HL-60 (cell line): Measurements from ENCODE around the gene RHAG.

Experiments
- GABPA ChIP-seq: IDR thresholded peaks from 2 replicates; pipeline ENCODE4 v1.6.1; 2012; ENCODE audit warnings: low read depth
- POLR2AphosphoS5 ChIP-seq: IDR thresholded peaks from 2 replicates; pipeline ENCODE4 v1.6.1; 2012; ENCODE audit warnings: low read depth
- SPI1 ChIP-seq: IDR thresholded peaks from 2 replicates; pipeline ENCODE4 v1.6.1; 2012; ENCODE audit warnings: low read depth, mild to moderate bottlenecking, borderline replicate concordance
- TF ChIP-seq, protein P1 (sequence below): IDR thresholded peaks from one replicate; pipeline ENCODE4 v1.5.1; 2011; ENCODE audit warnings: low read length, control low read depth, inconsistent platforms; ENCODE audit not compliant: insufficient read depth
- TF ChIP-seq, protein P2 (sequence below): IDR thresholded peaks from 2 replicates; pipeline ENCODE4 v1.6.1; 2012; ENCODE audit warnings: low read depth; ENCODE audit not compliant: insufficient replicate concordance

DNA sequence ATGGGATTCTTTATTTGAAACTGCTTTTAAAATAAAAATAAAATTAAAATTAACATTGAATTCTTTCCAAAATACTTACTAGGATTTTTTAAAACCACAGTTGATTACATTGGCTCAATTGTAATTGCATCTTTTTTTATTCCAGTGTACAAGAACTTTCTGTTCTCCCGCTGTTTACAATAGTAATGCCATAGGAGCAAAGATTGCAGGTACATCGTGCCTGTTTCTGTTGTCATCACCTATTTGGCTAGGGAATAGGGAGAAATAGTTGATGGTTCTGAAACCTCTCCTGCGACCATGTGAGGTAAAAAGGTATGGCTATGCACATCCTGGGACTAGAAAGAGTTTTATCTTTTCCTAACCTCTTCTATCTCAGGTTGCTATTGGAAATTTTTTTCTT, 28.2 kb upstream of the RHAG start:
- TF ChIP-seq, protein P1, sequence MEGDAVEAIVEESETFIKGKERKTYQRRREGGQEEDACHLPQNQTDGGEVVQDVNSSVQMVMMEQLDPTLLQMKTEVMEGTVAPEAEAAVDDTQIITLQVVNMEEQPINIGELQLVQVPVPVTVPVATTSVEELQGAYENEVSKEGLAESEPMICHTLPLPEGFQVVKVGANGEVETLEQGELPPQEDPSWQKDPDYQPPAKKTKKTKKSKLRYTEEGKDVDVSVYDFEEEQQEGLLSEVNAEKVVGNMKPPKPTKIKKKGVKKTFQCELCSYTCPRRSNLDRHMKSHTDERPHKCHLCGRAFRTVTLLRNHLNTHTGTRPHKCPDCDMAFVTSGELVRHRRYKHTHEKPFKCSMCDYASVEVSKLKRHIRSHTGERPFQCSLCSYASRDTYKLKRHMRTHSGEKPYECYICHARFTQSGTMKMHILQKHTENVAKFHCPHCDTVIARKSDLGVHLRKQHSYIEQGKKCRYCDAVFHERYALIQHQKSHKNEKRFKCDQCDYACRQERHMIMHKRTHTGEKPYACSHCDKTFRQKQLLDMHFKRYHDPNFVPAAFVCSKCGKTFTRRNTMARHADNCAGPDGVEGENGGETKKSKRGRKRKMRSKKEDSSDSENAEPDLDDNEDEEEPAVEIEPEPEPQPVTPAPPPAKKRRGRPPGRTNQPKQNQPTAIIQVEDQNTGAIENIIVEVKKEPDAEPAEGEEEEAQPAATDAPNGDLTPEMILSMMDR = no peak
- TF ChIP-seq, protein P2, sequence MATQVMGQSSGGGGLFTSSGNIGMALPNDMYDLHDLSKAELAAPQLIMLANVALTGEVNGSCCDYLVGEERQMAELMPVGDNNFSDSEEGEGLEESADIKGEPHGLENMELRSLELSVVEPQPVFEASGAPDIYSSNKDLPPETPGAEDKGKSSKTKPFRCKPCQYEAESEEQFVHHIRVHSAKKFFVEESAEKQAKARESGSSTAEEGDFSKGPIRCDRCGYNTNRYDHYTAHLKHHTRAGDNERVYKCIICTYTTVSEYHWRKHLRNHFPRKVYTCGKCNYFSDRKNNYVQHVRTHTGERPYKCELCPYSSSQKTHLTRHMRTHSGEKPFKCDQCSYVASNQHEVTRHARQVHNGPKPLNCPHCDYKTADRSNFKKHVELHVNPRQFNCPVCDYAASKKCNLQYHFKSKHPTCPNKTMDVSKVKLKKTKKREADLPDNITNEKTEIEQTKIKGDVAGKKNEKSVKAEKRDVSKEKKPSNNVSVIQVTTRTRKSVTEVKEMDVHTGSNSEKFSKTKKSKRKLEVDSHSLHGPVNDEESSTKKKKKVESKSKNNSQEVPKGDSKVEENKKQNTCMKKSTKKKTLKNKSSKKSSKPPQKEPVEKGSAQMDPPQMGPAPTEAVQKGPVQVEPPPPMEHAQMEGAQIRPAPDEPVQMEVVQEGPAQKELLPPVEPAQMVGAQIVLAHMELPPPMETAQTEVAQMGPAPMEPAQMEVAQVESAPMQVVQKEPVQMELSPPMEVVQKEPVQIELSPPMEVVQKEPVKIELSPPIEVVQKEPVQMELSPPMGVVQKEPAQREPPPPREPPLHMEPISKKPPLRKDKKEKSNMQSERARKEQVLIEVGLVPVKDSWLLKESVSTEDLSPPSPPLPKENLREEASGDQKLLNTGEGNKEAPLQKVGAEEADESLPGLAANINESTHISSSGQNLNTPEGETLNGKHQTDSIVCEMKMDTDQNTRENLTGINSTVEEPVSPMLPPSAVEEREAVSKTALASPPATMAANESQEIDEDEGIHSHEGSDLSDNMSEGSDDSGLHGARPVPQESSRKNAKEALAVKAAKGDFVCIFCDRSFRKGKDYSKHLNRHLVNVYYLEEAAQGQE = no peak
- TF ChIP-seq POLR2AphosphoS5 (no peak), GABPA (no peak), SPI1 (no peak)
